ENCODE measurements around the gene ENOX1.

The ENOX1 gene

GRCh38 chr13:43608400-43609137, 178.2 kb downstream of the ENOX1 start:
- no peak for DNase-seq (ENCODE audit: low spot score)

- DNase-seq (ENCODE audit: low spot score) = no peak
Observed at GRCh38 chr13:43597599-43597945, 189.2 kb downstream of the ENOX1 start.

GRCh38 chr13:43596924-43597598, 189.7 kb downstream of the ENOX1 start:
- DNase-seq (ENCODE audit: low spot score) = no peak

- DNase-seq (ENCODE audit: low spot score) = no peak
Observed at GRCh38 chr13:43596006-43596405, 190.8 kb downstream of the ENOX1 start.

GRCh38 chr13:43587376-43587775, 199.4 kb downstream of the ENOX1 start:
- no peak for DNase-seq (ENCODE audit: low spot score)

- no peak for DNase-seq (ENCODE audit: low spot score)
Observed at GRCh38 chr13:43584751-43585150, 202.0 kb downstream of the ENOX1 start.

- DNase-seq (ENCODE audit: low spot score) = no peak
Observed at GRCh38 chr13:43583321-43583720, 203.5 kb downstream of the ENOX1 start.

GRCh38 chr13:43580280-43580679, 206.5 kb downstream of the ENOX1 start:
- DNase-seq (ENCODE audit: low spot score) = no peak

GRCh38 chr13:43579321-43579720, 207.5 kb downstream of the ENOX1 start:
- DNase-seq (ENCODE audit: low spot score) = no peak

- DNase-seq (ENCODE audit: low spot score) = no peak
Observed at GRCh38 chr13:43574605-43575004, 212.2 kb downstream of the ENOX1 start.

- DNase-seq (ENCODE audit: low spot score) = no peak
Observed at GRCh38 chr13:43573802-43574514, 212.8 kb downstream of the ENOX1 start.

- no peak for DNase-seq (ENCODE audit: low spot score)
Observed at GRCh38 chr13:43573361-43573740, 213.4 kb downstream of the ENOX1 start.

GRCh38 chr13:43572656-43573360, 214.0 kb downstream of the ENOX1 start:
- no peak for DNase-seq (ENCODE audit: low spot score)

GRCh38 chr13:43569658-43570057, 217.1 kb downstream of the ENOX1 start:
- no peak for DNase-seq (ENCODE audit: low spot score)

- no peak for DNase-seq (ENCODE audit: low spot score)
Observed at GRCh38 chr13:43567608-43568007, 219.2 kb downstream of the ENOX1 start.

- DNase-seq (ENCODE audit: low spot score) = no peak
Observed at GRCh38 chr13:43564952-43565351, 221.8 kb downstream of the ENOX1 start.

- DNase-seq (ENCODE audit: low spot score) = no peak
Observed at GRCh38 chr13:43561081-43561480, 225.7 kb downstream of the ENOX1 start.

GRCh38 chr13:43558939-43559338, 227.8 kb downstream of the ENOX1 start:
- no peak for DNase-seq (ENCODE audit: low spot score)

- DNase-seq (ENCODE audit: low spot score) = no peak
Observed at GRCh38 chr13:43558326-43558725, 228.4 kb downstream of the ENOX1 start.

GRCh38 chr13:43555667-43556066, 231.1 kb downstream of the ENOX1 start:
- DNase-seq (ENCODE audit: low spot score) = no peak

- no peak for DNase-seq (ENCODE audit: low spot score)
Observed at GRCh38 chr13:43551897-43552456, 234.8 kb downstream of the ENOX1 start.

GRCh38 chr13:43546816-43547215, 240.0 kb downstream of the ENOX1 start:
- no peak for DNase-seq (ENCODE audit: low spot score)
